Measurements from ENCODE around the gene MOB3B.
A peak's percentile ranks its signal among the peaks of the same experiment; 100 is the strongest.

MOB3B gene

DNA sequence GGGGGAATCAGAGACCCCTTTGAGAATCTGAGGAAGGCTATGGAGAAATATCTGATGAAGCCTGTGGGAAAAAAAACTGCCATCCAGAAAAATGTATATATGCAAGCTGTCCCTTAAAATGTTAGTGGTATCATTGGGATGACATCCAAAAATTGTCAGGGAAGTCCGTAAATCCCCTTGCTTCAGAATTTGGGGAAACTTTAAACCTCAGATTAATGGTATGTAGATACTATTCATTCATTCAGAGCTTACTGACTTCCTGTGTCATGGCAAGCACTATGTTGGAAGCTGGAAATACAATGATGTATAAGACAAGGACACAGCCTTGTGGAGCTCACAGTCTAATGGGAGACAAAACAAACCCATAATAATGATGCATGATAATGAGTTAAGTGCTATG is 10.9 kb upstream of the MOB3B start:
- DNase-seq = no peak

GRCh38 chr9:27539479-27540441 is 10.1 kb upstream of the MOB3B start:
- no peak for DNase-seq

DNA sequence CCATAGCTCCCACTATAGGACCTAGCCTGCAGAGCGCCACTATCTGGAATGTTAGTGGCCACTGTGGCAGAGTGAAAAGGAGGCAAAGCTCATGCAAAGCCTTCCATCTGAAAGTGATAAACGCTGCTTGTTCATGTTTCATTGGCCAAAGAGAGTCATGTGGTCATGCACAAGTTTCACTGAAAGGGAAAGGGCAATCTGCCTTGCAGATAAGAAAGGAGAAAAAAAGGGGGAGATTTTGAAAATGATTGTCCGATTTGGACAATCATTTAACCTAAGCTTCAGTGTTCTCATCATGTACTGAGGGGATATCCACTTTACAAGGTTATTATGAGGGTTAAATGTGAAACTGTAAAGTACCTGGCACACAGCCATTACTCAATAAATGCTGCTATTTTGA is 9.0 kb upstream of the MOB3B start:
- no peak for DNase-seq

DNA sequence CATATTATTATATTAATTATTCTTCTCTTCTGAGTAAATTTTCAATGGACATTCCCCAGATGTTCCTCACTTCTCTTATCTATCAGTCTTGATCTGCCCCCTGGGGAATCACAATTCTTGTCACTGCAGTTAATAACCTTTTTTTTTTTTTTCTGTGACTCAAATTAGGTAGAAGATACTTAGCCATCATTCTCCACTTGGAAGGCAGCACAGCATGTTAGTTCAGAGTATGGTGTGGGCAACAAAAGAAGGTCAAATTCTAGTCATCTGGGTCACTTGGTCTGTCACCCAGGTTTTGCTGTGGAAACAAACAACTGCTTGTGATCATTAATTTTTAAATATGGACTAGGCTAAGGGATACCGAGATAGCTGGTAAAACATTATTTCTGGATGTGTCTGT is 8.1 kb upstream of the MOB3B start:
- DNase-seq = no peak

GRCh38 chr9:27537027-27537435 is 7.4 kb upstream of the MOB3B start:
- DNase-seq = no peak

DNA sequence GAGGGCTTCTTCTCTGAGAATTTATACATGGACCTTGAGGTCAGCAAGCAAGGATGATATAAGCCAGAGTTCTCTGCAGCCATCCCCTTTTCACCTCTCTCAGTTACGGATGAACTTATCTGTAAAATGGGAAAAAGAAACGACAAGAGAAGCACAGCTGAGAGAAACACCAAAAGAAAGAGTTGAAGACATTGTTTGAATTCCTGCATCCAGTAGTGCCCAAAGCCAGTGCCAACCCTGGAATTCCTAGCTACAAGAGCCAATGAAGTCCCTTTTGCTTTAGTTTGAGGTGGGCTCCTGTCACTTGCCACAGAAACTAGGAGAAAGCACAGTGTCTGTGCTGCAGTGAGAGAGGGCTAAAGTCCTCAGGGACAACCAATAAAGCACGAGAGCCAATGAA is 6.6 kb upstream of the MOB3B start:
- no peak for DNase-seq

DNA sequence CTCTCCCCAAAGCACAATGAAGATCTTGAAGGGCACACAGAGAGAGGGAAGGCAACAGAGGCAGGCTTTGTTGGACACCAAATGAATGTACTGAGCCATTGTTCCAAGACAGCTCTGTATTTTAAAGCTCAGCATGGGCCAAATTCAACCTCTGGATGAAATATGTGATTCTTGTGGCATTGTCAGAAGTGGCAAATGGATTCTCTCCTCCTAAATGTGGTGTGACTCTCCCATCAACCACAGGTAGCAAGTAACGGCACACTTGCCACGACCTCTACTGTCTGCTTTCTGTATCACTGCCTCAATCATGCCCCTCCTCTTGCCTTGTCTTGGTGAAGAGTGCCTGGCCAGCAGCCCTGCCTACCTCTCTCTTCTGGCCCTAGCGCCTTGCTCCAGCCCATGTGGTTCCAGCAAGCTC is 6.1 kb upstream of the MOB3B start:
- DNase-seq = peak; percentile 3

GRCh38 chr9:27534658-27535209 is 5.1 kb upstream of the MOB3B start:
- no peak for DNase-seq

DNA sequence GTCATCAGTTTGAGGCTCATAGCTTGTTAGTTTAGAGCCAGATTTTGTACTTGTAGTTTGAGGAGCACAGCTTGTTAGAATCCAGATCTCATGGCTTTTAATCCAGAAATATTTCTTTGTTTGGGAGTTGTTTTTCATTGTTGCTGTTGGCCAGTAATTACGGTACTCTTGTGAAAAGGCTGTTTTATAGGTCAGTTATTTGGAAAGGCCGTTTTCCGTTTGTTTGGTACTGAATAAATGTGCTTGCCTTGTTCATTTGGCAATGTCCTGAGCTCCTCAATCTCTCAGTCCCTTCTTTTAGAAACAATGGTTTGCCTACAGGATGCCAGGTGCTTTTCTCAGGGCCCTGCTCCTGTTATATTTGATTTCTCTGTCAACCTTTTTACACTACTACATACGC is 4.5 kb upstream of the MOB3B start:
- no peak for DNase-seq

GRCh38 chr9:27533311-27533710 is 3.7 kb upstream of the MOB3B start:
- no peak for DNase-seq

GRCh38 chr9:27532046-27532445 is 2.4 kb upstream of the MOB3B start:
- no peak for DNase-seq

- no peak for DNase-seq
Observed at GRCh38 chr9:27530915-27531755, 1.5 kb upstream of the MOB3B start.

GRCh38 chr9:27528886-27529315 is 713 bp downstream of the MOB3B start:
- peak; percentile 64 for DNase-seq

DNA sequence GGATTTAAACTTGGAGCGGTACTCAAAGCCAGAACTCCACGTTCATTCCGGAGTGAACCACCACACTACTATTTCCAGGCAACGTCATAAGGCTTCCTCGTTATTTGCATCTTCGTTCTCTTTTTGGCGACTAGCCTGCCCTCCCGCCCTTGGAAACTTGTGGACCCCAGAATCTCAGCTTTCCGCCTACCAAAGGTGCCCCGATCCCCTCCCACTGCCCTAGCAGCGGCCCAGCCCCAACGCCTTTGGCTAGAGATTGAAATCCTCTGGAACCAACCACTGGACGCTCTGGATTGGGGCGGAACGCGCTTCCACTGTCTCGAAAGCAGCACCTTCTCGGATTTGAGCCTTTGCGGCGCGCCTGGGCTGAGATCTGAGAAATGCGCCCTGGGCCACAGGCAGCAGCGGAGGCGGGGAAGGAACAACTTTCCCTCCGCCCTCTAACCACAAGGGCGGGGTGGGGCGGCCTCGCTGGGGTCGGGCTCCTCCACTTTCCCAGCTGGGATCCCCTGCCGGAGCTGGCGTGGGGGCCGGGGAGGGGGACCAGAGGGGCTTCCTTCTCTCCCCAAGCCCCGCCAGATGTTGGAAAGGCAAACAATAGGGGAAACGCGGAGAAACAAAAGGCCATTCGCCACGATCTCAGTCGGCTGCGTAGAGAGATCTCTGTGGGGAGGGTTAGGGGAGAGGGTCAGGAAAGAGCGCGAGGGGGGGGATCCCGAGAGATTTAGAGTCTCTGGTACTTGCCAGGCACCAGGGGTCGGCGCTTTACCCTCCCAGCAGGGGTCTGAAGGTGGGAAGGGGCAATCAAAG is 1.3 kb downstream of the MOB3B start:
- peak; percentile 75 for DNase-seq

- no peak for DNase-seq
Observed at GRCh38 chr9:27527702-27528075, 1.9 kb downstream of the MOB3B start.

- no peak for DNase-seq
Observed at GRCh38 chr9:27524236-27524635, 5.4 kb downstream of the MOB3B start, which contains the start of gene IFNK. Gene IFNK, plus strand, starts transcription at chr9:27524290. Its CDS starts 47 bp downstream, at chr9:27524337.

GRCh38 chr9:27523141-27523540 is 6.5 kb downstream of the MOB3B start:
- DNase-seq = no peak

DNA sequence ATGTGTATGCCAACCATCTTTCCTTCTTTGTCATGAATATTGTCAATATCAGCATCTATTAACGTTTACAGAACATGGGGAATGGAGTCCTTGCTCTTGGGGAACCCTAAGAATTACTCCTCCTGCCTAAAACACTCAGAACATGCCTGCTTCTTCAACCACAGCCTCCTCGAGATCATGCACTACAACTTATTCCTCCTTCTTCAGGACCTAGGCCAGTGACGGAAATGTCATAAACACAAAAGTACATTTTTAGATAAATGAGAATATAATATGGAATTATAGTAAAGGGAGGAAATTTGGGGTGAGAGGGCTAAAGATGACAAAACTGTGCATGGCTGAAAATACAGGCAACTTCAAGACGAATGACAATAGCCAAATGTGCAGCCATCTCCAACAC is 8.6 kb downstream of the MOB3B start:
- no peak for DNase-seq

DNA sequence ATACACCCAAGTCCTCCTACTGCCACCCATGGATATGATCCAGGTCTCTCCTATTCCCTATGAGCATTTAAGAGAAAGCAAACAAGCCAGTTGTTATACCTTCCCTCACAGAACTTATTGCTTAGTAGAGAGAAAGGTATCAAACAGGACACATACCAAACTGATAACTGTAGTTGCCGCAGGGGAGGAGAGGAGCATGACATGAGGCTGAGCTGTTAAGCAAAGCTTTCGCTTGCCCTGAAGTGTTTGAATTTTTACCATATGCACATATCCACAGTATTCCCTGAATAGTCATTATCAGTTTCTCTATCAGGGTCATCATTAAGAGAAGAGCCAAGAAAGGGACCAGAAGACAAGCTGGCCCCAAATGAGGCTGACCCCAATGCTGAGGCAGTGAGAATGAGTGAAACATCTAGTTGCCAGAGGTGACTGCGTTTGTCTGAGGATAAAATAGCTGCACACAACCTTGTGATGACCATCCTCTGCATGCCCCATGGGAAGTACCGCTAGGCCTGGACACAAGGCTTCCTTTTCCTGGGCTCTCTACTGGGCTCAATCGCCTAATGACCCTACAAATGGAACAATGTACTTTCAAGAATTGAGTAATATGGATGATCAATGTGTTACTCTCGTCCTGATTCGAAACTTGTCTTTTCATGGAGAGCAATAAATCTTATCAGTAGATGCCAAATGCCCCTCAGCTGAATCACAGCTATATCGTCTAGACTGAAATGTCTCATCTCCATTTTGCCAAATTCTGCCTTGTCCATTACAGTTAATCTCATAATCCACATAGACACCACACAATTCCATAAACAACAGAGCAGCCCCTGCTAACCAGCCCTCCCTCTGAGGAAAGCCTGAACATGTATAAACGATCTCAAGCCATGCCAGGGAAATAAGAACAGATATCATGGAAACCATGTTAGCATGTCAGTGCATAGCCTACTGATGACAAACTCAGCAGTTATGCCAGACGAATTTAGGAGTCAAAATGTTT is 9.8 kb downstream of the MOB3B start:
- DNase-seq = no peak

- no peak for DNase-seq
Observed at GRCh38 chr9:27518809-27519208, 10.8 kb downstream of the MOB3B start.

DNA sequence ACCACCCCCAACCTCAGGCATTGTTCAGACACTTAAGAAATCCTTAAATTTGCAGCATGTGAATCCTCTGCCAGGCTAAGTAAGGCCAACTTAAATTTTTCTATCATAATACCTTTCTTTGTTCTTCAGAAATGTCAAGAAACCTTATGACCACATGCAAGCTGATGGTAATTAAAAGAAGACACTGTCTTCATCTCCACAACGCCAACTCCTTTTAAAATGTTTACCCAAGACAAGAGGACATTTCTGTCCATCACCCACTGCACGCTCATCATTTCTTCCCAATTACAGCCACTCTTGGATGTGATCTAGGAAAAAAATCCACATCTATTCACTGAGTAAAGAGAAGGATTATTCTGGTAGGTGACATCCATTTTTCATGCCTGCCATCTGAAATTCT is 11.6 kb downstream of the MOB3B start:
- no peak for DNase-seq
